Naive thymus-derived CD8-positive, alpha-beta T cell (primary cell): ENCODE measurements around the gene SGK1. TPM values are rescaled to one million over a fixed set of nuclear protein-coding genes. Genes with fewer than 3 reads are reported as not detected.
"Not testable (repeated sequence)": the region's sequence is repeated elsewhere in the genome, so short reads cannot be mapped to it uniquely, and the experiment has no call there.

ENCODE experiments used
- ATAC-seq, 2 donors: fragments of 150-1000 bp; cut with Tn5 transposase in 1 of 2; sonication (Bioruptor Pico), chemical (Tn5 transposase) in 1 of 2; 1 replicate in 1 of 2; 2 replicates in 1 of 2; pipeline ENCODE4 v1.10.0; 2021; ENCODE audit warnings: mild to moderate bottlenecking in 2 of 2, moderate library complexity in 2 of 2
- POLR2A ChIA-PET: fragments of 350-600 bp; sonication (Branson Sonifier 250); formaldehyde crosslinking; loops from one replicate; lab custom pipeline; 2021; ENCODE audit warnings: antibody characterized with exemption; lab: Charles Lee
- DNase-seq, 10 donors: peaks; one replicate each; pipeline versions ENCODE4 v3.0.0 to v3.0.0-alpha.2; 2020 to 2022
- H3K27ac Mint-ChIP-seq, 10 donors: one replicate each; pipeline ENCODE4 v1.8.0; 2020 to 2022; ENCODE audit warnings: mild to moderate bottlenecking in 10 of 10, mixed read lengths in 10 of 10, moderate library complexity in 4 of 10, inconsistent platforms in 1 of 10
- H3K27me3 Mint-ChIP-seq, 5 donors: one replicate each; pipeline ENCODE4 v1.8.0; 2021 to 2022; ENCODE audit warnings: mixed read lengths in 5 of 5
- H3K36me3 Mint-ChIP-seq, 3 donors: one replicate each; pipeline ENCODE4 v1.8.0; 2020 to 2022; ENCODE audit warnings: mixed read lengths in 3 of 3, mild to moderate bottlenecking in 2 of 3, inconsistent platforms in 1 of 3
- H3K4me1 Mint-ChIP-seq, 4 donors: one replicate each; pipeline ENCODE4 v1.8.0; 2021 to 2022; ENCODE audit warnings: mixed read lengths in 4 of 4
- H3K4me3 Mint-ChIP-seq, 10 donors: one replicate each; pipeline ENCODE4 v1.8.0; 2020 to 2022; ENCODE audit warnings: mild to moderate bottlenecking in 10 of 10, mixed read lengths in 10 of 10, moderate library complexity in 6 of 10, inconsistent platforms in 1 of 10
- H3K9me3 Mint-ChIP-seq, 9 donors: one replicate each; pipeline ENCODE4 v1.8.0; 2020 to 2022; ENCODE audit warnings: mixed read lengths in 9 of 9, mild to moderate bottlenecking in 3 of 9, inconsistent platforms in 1 of 9, moderate library complexity in 1 of 9
- polyA plus RNA-seq, 3 donors: library from polyadenylated mRNA; unstranded; fragments of 300-500 nt; fragmentation: Illumina TruSeq; gene quantifications; one replicate each; pipeline ENCODE4 v1.2.3, GENCODE V29; 2021
- total RNA-seq, 8 experiments: library from RNA in 2 of 8; stranded (reverse) in 2 of 8; gene quantifications; one replicate each; pipeline ENCODE4 v1.2.3 and lab custom pipeline; 2021 to 2026

The SGK1 gene
- total and polyA plus RNA-seq, 5 experiments from 2014 or later = 3.7 to 23.5 (median 9.0) TPM

DNA sequence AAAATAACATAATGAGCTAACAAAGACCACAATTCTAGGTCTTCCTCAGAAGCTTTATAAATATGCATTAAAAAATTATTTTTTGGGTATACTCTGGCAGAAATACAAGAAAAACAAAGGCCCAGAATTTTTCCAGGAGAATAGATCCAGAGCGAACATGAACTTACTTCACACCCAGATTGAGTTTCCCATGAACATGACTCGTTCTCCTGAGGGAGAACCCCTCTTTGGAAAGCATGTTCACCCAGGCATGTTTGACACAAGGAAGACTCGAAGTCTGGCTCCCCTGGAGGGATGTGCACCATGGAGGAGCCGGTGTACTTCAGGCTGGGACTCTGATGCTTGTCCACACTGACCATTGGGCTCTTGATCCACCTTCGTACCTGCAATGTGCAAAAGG is 56.1 kb downstream of the SGK1 start:
- no peaks in the 10 kb centered on the region for H3K27me3 Mint-ChIP-seq
- no peak for ATAC-seq
- POLR2A ChIA-PET = interaction anchor here (1.2 to 1.5 kb wide), 2 partner anchors 9 to 15 kb away, joined by 3 to 5 read pairs; no protein-coding TSS in a partner anchor
- peaks cover 0 to 3% (median under 1%) of the 10 kb centered on the region in 4 donors for H3K4me1 Mint-ChIP-seq
- H3K4me3 Mint-ChIP-seq = no peak overlapping the region
- no peak overlapping the region for H3K27ac Mint-ChIP-seq
- H3K9me3 Mint-ChIP-seq = no peaks in the 10 kb centered on the region
- no peak for DNase-seq
- H3K36me3 Mint-ChIP-seq = no peaks in the 10 kb centered on the region

DNA sequence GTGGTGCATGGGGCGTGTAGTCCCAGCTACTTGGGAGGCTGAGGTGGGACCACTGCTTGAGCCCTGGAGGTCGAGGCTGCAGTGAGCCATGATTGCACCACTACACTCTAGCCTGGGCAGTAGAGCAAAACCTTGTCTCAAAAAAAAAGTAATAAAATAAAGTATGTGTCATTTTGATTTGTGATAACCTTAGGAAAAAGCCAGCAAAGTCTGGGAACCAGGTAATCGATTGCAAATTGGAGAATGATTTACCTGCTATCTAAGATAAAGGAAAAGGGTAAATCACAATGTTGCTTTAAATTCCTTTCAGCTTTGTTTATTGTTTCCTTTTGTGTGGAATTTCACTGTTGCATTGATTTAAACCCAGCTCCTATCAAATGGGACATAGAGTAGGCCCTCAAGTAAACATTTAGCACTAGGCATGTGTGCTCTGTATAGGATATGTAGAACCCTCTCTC is 59.0 kb downstream of the SGK1 start:
- DNase-seq (no peak), ATAC-seq (no peak)
- POLR2A ChIA-PET = no interaction called here
- H3K36me3 Mint-ChIP-seq = no peaks in the 10 kb centered on the region
- H3K9me3 Mint-ChIP-seq = no peaks in the 10 kb centered on the region
- no peaks in the 10 kb centered on the region for H3K27me3 Mint-ChIP-seq
- no peak overlapping the region for H3K4me3 Mint-ChIP-seq
- peaks cover 0 to 15% (median 9%) of the 10 kb centered on the region in 4 donors for H3K4me1 Mint-ChIP-seq
- no peak overlapping the region for H3K27ac Mint-ChIP-seq

DNA sequence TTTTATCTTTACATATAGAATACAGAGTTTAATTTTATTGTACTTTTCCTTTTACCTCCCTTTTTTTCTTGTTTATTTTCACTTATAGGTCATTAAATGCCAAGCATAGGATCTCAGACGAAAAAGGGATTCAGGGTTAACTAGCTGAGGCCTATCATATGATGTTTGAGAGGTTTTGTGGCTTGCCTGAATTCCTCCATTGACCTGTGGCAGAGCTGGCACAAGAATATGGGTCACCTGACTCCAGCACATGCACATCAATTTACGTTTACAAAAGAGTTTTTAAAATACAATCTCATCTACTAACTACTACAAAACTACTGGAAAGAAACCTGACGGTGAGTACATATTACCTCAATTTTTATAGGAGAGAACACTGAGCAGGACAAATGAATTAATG is 60.4 kb downstream of the SGK1 start:
- Mint-ChIP-seq H3K4me3 (no peak overlapping the region), H3K36me3 (no peaks in the 10 kb centered on the region), H3K27ac (no peak overlapping the region), H3K4me1 (peaks cover 0 to 17% (median 9%) of the 10 kb centered on the region in 4 donors), H3K9me3 (no peaks in the 10 kb centered on the region), H3K27me3 (no peaks in the 10 kb centered on the region)
- ATAC-seq (no peak), DNase-seq (no peak)
- POLR2A ChIA-PET = no interaction called here

GRCh38 chr6:134256862-134257261 is 61.0 kb downstream of the SGK1 start:
- POLR2A ChIA-PET = no interaction called here
- DNase-seq = no peak
- Mint-ChIP-seq H3K27ac (no peak overlapping the region), H3K27me3 (no peaks in the 10 kb centered on the region), H3K36me3 (no peaks in the 10 kb centered on the region), H3K4me3 (no peak overlapping the region), H3K4me1 (peaks cover 0 to 17% (median 10%) of the 10 kb centered on the region in 4 donors), H3K9me3 (no peaks in the 10 kb centered on the region)
- ATAC-seq = no peak

DNA sequence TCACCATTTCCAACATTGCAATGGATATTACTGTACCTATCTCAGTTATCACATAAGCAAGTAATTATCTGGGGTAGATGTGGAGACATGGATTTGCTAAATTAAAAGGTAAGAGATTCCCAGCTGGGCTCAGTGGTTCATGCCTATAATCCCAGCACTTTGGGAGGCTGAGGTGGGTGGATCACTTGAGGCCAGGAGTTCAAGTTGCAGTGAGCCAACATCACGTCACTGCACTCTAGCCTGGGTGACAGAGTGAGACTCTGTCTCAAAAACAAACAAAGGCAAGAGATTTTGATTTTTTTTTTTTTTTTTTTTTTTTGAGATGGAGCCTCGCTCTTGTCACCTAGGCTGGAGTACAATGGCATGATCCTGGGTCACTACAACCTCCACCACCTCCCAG is 62.6 kb downstream of the SGK1 start:
- not testable (repeated sequence) for ATAC-seq, DNase-seq, H3K9me3 Mint-ChIP-seq, H3K27ac Mint-ChIP-seq, H3K4me3 Mint-ChIP-seq, H3K27me3 Mint-ChIP-seq, H3K36me3 Mint-ChIP-seq
- POLR2A ChIA-PET = interaction anchor here (0.7 kb wide), 1 partner anchor 710 kb away, joined by 3 read pairs; no protein-coding TSS in a partner anchor
- peaks cover 6 to 23% (median 15%) of the 10 kb centered on the region in 4 donors for H3K4me1 Mint-ChIP-seq

DNA sequence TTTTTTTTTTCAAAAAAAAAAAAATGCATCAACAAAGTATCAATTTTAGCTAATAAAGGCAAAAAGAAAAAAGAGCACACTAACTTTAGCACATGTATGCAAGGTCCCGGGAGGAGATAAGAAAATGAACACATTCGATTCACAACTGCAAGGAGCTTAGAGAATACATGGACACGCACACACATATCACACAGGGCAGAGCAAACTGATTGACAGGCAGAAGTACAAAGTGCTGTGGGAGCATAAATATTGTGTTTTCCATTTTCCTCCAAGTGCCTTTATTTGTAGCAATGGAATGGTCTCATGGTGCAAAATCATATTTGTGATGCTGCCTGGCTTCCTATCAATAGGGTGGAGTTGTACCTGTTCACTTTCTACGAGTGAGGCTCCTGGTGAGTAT is 63.8 kb downstream of the SGK1 start:
- H3K4me3 Mint-ChIP-seq = no peak overlapping the region
- ATAC-seq (no peak), DNase-seq (no peak)
- H3K36me3 Mint-ChIP-seq = no peaks in the 10 kb centered on the region
- POLR2A ChIA-PET = interaction anchor here (0.7 to 1.4 kb wide), 2 partner anchors 23 to 841 kb away, joined by 5 to 7 read pairs; no protein-coding TSS in a partner anchor
- H3K4me1 Mint-ChIP-seq = peaks cover 17 to 35% (median 25%) of the 10 kb centered on the region in 4 donors
- H3K27ac Mint-ChIP-seq = peak overlapping the region in 1 of 10 donors; percentile 4
- no peaks in the 10 kb centered on the region for H3K27me3 Mint-ChIP-seq
- H3K9me3 Mint-ChIP-seq = no peaks in the 10 kb centered on the region

DNA sequence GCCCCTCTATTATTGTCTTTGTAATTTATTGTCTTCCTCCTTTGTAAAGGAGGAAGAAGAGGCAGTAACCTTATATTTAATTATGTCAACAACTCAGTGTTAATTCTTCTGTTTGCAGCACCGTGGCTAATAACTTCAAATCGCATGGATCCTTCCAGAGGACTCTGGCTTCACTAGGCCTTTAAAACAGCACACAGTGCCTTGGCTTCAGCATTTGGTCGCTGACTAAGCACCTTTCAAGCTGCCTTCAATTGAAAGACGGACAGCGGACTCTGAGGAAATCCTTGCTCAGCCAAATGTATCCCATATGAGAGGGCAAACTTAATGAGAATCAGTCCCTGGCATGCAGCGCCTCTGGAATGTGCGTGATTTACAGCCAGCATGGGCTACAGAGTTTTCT is 64.2 kb downstream of the SGK1 start:
- ATAC-seq (no peak), DNase-seq (no peak)
- H3K36me3 Mint-ChIP-seq = no peaks in the 10 kb centered on the region
- H3K4me3 Mint-ChIP-seq = no peak overlapping the region
- POLR2A ChIA-PET = interaction anchor here (0.7 to 1.4 kb wide), 3 partner anchors 20 to 841 kb away, joined by 3 to 7 read pairs (median 5); no protein-coding TSS in a partner anchor
- no peaks in the 10 kb centered on the region for H3K27me3 Mint-ChIP-seq
- peaks cover 22 to 39% (median 30%) of the 10 kb centered on the region in 4 donors for H3K4me1 Mint-ChIP-seq
- H3K27ac Mint-ChIP-seq = peak overlapping the region in 1 of 10 donors; percentile 4
- H3K9me3 Mint-ChIP-seq = no peaks in the 10 kb centered on the region

GRCh38 chr6:134251320-134251719 is 66.6 kb downstream of the SGK1 start:
- Mint-ChIP-seq H3K27ac (no peak overlapping the region), H3K4me3 (no peak overlapping the region), H3K36me3 (no peaks in the 10 kb centered on the region), H3K9me3 (no peaks in the 10 kb centered on the region), H3K4me1 (peaks cover 26 to 54% (median 48%) of the 10 kb centered on the region in 4 donors), H3K27me3 (no peaks in the 10 kb centered on the region)
- no peak for DNase-seq
- POLR2A ChIA-PET = interaction anchor here (1.1 to 1.8 kb wide), 2 partner anchors 12 to 21 kb away, joined by 3 to 5 read pairs; no protein-coding TSS in a partner anchor
- no peak for ATAC-seq

GRCh38 chr6:134250776-134251175 is 67.1 kb downstream of the SGK1 start:
- Mint-ChIP-seq H3K36me3 (no peaks in the 10 kb centered on the region), H3K4me1 (peaks cover 24 to 58% (median 53%) of the 10 kb centered on the region in 4 donors), H3K4me3 (peak overlapping the region in 1 of 10 donors; percentile 36), H3K27me3 (no peaks in the 10 kb centered on the region), H3K9me3 (no peaks in the 10 kb centered on the region), H3K27ac (peak overlapping the region in 2 of 10 donors; percentile 47 to 58)
- DNase-seq (no peak), ATAC-seq (no peak)
- POLR2A ChIA-PET = no interaction called here

- Mint-ChIP-seq H3K9me3 (no peaks in the 10 kb centered on the region), H3K4me3 (peak overlapping the region in 9 of 10 donors; percentile 12 to 86 (median 61)), H3K4me1 (peaks cover 27 to 66% (median 61%) of the 10 kb centered on the region in 4 donors), H3K27me3 (no peaks in the 10 kb centered on the region), H3K27ac (peak overlapping the region; percentile 56 to 98 (median 92)), H3K36me3 (no peaks in the 10 kb centered on the region)
- no peak for DNase-seq
- ATAC-seq = no peak
- POLR2A ChIA-PET = interaction anchor here (1.2 to 3.2 kb wide), 2 partner anchors 22 to 28 kb away, joined by 3 to 11 read pairs; no protein-coding TSS in a partner anchor
Observed at GRCh38 chr6:134249759-134250602, 67.9 kb downstream of the SGK1 start.

GRCh38 chr6:134249239-134249758 is 68.6 kb downstream of the SGK1 start:
- Mint-ChIP-seq H3K36me3 (no peaks in the 10 kb centered on the region), H3K4me1 (peaks cover 25 to 69% (median 64%) of the 10 kb centered on the region in 4 donors), H3K27ac (peak overlapping the region; percentile 38 to 98 (median 92)), H3K27me3 (no peaks in the 10 kb centered on the region), H3K4me3 (peak overlapping the region in 9 of 10 donors; percentile 22 to 86 (median 49)), H3K9me3 (peaks cover 0 to under 1% (median 0%) of the 10 kb centered on the region in 9 donors)
- no peak for DNase-seq
- POLR2A ChIA-PET = interaction anchor here (0.6 to 3.2 kb wide), 3 partner anchors 23 to 148 kb away, joined by 3 to 11 read pairs (median 5); no protein-coding TSS in a partner anchor
- no peak for ATAC-seq

- DNase-seq = no peak
- POLR2A ChIA-PET = interaction anchor here (0.6 to 3.2 kb wide), 12 partner anchors 12 to 807 kb away, joined by 3 to 11 read pairs (median 6); partner anchors contain the start of gene HBS1L
Observed at GRCh38 chr6:134247844-134248580, 69.9 kb downstream of the SGK1 start.

More at GRCh38 chr6:134247844-134248580, 69.9 kb downstream of the SGK1 start:
- Mint-ChIP-seq H3K36me3 (peaks cover 0 to 3% (median 0%) of the 10 kb centered on the region in 3 donors), H3K4me1 (peaks cover 25 to 69% (median 63%) of the 10 kb centered on the region in 4 donors), H3K27ac (peak overlapping the region; percentile 80 to 98 (median 96)), H3K27me3 (no peaks in the 10 kb centered on the region), H3K4me3 (peak overlapping the region; percentile 40 to 86 (median 74)), H3K9me3 (peaks cover 0 to 4% (median 0%) of the 10 kb centered on the region in 9 donors)
- no peak for ATAC-seq
